D721Med (cell line): ENCODE measurements around the gene ASMTL.
"Not testable (repeated sequence)": the region's sequence is repeated elsewhere in the genome, so short reads cannot be mapped to it uniquely, and the experiment has no call there.

Experiments
- DNase-seq: peaks from one replicate; pipeline ENCODE4 v3.0.0; 2011; ENCODE audit warnings: low spot score; ENCODE audit not compliant: insufficient read length
- FAIRE-seq: peaks from 2 replicates; lab custom pipeline; 2011; peaks lifted over from hg19 to GRCh38; lab: Jason Lieb, UNC
- TF ChIP-seq, protein P1 (sequence below): IDR thresholded peaks from 2 replicates; pipeline ENCODE4 v1.5.1; 2012; ENCODE audit warnings: mild to moderate bottlenecking, control low read depth; ENCODE audit not compliant: insufficient read depth; ENCODE audit errors: missing control alignments

ASMTL gene

DNA sequence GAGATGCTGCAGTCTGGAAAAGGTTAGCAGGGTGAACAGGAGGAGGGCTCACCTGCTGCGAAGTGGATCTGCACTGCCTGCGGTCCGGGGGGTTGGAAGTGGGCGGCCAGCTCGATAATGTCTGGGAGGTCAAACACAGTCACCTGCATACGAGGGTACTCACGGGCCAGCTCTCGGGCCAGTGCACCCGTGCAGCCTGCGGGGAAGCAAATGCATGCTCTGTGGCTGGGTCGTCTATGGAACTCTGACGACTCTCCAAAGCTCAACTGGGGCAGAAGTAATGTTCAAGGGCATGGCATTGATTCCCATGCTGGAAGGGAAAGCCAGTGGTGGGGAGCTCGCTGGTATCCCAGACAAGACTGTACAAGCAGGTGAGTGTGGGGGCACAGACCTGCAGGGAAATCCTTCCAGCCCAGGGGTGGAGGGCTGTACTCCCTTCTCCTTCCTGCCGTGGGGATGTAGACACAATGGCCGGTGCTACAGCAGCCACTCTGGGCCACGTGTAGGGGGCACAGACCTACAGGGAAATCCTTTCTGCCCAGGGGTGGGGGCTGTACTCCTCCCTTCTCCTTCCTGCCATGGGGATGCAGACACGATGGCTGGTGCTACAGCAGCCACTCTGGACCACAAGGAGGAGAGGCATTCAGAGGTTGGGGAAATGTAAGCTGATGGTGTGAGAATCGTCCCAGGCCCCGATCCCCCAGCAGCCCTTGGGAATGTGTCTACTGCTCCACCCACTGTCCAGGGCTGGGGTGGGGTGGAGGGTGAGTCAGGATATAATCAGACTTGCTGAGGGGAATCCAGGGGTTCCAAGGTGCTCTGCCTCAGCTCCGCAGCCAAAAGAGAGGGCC is 34.6 kb downstream of the ASMTL start:
- no peak for DNase-seq
- FAIRE-seq = no peak
- TF ChIP-seq, protein P1, sequence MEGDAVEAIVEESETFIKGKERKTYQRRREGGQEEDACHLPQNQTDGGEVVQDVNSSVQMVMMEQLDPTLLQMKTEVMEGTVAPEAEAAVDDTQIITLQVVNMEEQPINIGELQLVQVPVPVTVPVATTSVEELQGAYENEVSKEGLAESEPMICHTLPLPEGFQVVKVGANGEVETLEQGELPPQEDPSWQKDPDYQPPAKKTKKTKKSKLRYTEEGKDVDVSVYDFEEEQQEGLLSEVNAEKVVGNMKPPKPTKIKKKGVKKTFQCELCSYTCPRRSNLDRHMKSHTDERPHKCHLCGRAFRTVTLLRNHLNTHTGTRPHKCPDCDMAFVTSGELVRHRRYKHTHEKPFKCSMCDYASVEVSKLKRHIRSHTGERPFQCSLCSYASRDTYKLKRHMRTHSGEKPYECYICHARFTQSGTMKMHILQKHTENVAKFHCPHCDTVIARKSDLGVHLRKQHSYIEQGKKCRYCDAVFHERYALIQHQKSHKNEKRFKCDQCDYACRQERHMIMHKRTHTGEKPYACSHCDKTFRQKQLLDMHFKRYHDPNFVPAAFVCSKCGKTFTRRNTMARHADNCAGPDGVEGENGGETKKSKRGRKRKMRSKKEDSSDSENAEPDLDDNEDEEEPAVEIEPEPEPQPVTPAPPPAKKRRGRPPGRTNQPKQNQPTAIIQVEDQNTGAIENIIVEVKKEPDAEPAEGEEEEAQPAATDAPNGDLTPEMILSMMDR = no peak

DNA sequence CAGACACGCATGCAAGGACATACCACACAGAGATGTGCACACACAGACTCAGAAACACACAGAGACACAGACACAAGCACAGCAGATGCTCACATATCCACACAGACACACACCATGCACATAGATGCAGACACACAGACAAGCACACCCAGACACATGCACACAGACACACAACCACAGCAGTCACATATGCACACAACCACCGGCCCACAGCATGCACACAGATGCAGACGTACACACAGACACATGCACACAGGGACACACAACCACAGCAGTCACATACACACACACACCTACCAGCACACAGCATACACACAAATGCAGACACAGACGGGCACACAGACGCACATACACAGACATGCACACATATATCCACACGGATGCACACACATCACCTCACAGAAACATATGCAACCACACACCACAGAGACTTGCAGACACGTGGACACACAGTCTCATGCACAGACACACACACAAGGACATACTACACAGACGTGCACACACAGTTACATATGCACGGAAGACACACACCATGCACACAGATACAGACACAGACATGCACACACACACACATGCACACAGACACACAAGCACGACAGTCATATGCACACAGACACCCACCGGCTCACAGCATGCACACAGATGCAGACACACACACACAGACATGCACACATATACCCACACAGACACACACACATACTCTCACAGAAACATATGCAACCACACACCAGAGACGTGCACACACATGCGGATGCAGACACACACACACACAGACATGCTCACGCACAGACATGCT is 35.5 kb downstream of the ASMTL start:
- DNase-seq = no peak
- FAIRE-seq = no peak
- TF ChIP-seq, protein P1 = no peak

DNA sequence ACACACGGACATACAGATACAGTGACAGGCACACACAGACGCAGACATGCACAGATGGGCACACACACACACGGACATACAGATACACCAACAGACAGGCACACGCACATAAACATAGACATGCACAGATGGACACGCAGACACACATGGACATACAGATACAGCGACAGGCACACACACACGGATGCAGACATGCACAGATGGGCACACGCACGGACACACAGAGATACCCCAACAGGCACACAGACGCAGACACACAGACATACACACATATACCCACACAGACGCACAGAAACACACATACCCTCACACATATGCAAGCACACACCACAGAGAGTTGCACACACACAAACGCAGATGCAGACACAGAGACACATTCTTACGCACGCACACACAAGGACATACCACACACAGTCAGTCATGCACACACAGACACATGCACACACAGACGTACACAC is 36.4 kb downstream of the ASMTL start:
- FAIRE-seq (no peak), DNase-seq (no peak)
- TF ChIP-seq, protein P1 = no peak

DNA sequence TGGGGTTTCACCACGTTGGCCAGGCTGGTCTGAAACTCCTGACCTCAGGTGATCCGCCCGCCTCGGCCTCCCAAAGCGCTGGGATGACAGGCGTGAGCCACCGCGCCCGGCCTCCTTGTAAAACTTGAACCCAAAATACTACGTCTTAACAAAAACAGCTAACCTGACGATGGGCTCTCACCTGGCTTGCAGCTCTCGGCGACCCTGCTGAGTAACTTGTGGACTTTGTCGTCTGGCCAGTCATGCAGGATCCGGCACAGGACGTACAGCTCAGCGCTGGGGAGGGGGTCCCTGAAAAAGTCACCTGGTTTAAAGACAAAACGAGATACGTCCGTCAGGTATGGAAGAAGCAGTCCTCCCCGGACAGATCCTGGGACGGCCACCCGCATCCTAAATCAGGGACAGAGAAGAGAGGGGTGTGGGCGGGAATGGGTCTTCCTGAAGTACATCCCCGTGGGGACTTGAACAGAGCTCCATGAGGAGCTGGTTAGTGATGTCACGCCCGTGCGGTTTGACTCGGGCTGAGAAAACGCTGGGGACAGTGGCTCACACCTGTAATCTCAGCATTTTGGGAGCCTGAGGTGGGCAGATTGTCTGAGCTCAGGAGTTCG is 40.1 kb downstream of the ASMTL start:
- TF ChIP-seq, protein P1 = no peak
- DNase-seq = no peak
- FAIRE-seq = no peak

DNA sequence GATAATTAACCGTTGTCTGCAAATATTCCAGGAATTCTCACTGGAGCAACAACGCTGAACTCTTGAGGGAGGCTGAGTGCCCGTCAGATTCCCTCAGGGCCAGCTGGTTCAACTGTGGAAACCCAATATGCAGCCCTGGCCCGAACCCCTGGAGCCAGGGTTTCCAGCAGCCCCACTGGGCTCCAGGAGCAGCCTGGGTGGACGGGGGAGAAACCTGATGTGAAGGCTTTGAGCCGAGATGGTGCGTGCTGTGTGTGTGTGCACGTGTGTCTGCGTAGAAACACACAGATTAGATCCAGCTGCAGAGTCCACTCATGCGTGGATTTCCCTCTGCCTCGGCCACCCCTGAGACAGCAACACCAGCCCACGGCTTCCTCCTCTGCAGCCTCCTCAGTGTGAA is 41.4 kb downstream of the ASMTL start:
- no peak for DNase-seq
- no peak for FAIRE-seq
- TF ChIP-seq, protein P1 = no peak

DNA sequence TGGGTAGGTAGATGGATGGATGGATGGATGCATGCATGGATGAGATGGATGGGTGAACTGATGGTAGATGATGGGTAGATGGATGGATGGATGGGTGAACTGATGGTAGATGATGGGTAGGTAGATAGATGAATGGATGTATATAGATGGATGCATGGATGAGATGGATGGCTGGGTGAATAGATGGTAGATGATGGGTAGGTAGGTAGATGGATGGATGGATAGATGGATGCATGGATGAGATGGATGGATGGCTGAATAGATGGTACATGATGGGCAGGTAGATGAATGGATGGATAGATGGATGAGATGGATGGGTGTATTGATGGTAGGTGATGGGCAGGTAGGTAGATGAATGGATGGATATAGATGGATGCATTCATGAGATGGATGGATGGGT is 45.7 kb downstream of the ASMTL start:
- DNase-seq = no peak
- FAIRE-seq = no peak
- TF ChIP-seq, protein P1 = no peak

DNA sequence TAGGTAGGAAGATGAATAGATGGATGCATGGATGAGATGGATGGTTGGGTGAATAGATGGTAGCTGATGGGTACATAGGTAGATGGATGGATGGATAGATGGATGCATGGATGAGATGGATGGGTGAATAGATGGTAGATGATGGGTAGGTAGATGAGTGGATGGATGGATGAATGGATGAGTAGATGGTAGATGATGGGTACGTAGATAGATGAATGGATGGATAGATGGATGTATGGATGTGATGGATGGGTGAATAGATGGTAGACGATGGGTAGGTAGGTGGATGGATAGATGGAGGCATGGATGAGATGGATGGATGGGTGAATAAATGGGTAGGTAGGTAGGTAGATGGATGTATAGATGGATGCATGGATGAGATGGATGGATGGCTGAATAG is 46.9 kb downstream of the ASMTL start:
- not testable (repeated sequence) for FAIRE-seq, DNase-seq

DNA sequence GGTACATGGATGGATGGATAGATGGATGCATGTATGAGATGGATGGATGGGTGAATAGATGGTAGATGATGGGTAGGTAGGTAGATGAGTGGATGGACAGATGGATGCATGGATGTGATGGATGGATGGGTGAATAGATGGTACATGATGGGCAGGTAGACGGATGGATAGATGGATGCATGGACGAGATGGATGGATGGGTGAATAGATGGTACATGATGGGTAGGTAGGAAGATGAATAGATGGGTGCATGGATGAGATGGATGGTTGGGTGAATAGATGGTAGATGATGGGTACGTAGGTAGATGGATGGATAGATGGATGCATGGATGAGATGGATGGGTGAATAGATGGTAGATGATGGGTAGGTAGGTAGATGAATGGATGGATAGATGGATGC is 48.8 kb downstream of the ASMTL start:
- not testable (repeated sequence) for DNase-seq, FAIRE-seq
